Esophagus squamous epithelium (tissue), 5 donors: ENCODE measurements around the gene CFAP161. TPM values are rescaled to one million over a fixed set of nuclear protein-coding genes. Genes with fewer than 3 reads are reported as not detected.

Experiments
- DNase-seq: peaks from one replicate; lab custom pipeline; 2025; lab: John Stamatoyannopoulos, UW
- H3K27ac ChIP-seq, 4 donors: fragments of 200-600 bp; sonication (generic); one replicate each; pipeline ENCODE4 v1.5.1; 2016 to 2019; ENCODE audit warnings: mild to moderate bottlenecking in 1 of 4
- H3K27me3 ChIP-seq, 4 donors: fragments of 200-600 bp; sonication (generic); 1 replicate in 3 of 4; 2 replicates in 1 of 4; pipeline versions ENCODE4 v1.5.1 to v1.6.0; 2017 to 2021; ENCODE audit warnings: antibody characterized with exemption in 1 of 4
- H3K36me3 ChIP-seq, 3 donors: fragments of 200-600 bp; sonication (generic); one replicate each; pipeline ENCODE4 v1.5.1; 2016 to 2019
- H3K4me1 ChIP-seq, 3 donors: fragments of 200-600 bp; sonication (generic); one replicate each; pipeline ENCODE4 v1.5.1; 2017 to 2019
- H3K4me3 ChIP-seq, 4 donors: fragments of 200-600 bp; sonication (generic); 1 replicate in 3 of 4; 2 replicates in 1 of 4; pipeline ENCODE4 v1.5.1; 2016 to 2019; ENCODE audit warnings: mild to moderate bottlenecking in 2 of 4, moderate library complexity in 1 of 4
- H3K9me3 ChIP-seq, 3 donors: fragments of 200-600 bp; sonication (generic); one replicate each; pipeline ENCODE4 v1.5.1; 2016 to 2019
- POLR2A ChIP-seq, 4 donors: fragments of 450-650 bp; IDR thresholded peaks; one replicate each; pipeline ENCODE4 v1.6.1; 2017; ENCODE audit warnings: antibody characterized with exemption in 4 of 4, mild to moderate bottlenecking in 4 of 4, moderate library complexity in 3 of 4
- WGBS, 2 donors: methylation state at CpG; one replicate each; pipeline ENCODE4 v1.1.5; 2018; 5-methylcytosine and 5-hydroxymethylcytosine counted together
- intact Hi-C: fragments of 100-400 bp; cut with DNase I; formaldehyde crosslinking; loops from one replicate; pipeline ENCODE4 v1.15.0; 2022
- total RNA-seq, 4 donors: library from RNA; depleted of rRNA; stranded (reverse); fragments of >200 nt; gene quantifications; one replicate each; pipeline ENCODE4 v1.1.0, GENCODE V29; 2016
- TF ChIP-seq, protein P1 (sequence below), 6 experiments: fragments of 450-650 bp in 4 of 6; fragments of 200-600 bp in 2 of 6; sonication (generic) in 2 of 6; IDR thresholded peaks; one replicate each; pipeline ENCODE4 v1.5.1; 2016 to 2019; ENCODE audit warnings: antibody characterized with exemption in 6 of 6, mild to moderate bottlenecking in 4 of 6, moderate library complexity in 4 of 6
- donor health status: DM: yes; HTN: yes; CAD: no.

Gene CFAP161
- total RNA-seq, 4 donors from 2014 or later: 0.38 to 0.88 TPM; not detected in 2

DNA sequence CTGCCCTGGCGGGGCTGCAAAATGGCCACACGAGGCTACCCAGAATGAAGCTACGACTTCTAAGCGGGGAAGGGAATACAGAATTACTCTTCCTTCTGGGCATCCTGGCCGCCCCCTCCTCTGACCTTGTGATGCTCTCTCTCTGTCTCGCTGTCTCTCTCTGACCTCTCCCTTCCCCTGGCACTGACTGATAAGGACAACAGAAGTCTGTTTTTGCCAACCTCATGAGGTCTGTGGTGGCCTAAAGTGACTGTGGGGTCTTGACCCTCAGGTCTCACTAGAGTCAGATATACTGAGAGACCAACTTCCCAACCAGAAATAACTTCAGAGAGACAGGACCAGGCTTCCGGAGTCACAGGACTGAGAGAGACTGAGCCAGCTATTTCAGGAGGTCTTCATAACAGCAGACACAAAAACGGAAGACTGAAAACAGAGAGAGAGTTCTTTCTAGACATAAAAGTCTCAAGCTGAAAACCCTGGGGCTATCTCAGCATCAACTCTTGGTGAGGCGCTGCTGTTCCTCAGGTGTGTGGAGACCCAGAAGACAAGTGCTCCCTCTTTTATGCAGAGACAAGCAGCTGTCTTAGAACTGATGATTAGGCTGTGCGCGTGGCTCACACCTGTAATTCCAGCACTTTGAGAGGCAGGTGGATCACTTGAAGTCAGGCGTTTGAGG is 38.2 kb upstream of the CFAP161 start:
- no peak for TF ChIP-seq POLR2A (IDR thresholded peaks at IDR 0.05)
- TF ChIP-seq, protein P1, sequence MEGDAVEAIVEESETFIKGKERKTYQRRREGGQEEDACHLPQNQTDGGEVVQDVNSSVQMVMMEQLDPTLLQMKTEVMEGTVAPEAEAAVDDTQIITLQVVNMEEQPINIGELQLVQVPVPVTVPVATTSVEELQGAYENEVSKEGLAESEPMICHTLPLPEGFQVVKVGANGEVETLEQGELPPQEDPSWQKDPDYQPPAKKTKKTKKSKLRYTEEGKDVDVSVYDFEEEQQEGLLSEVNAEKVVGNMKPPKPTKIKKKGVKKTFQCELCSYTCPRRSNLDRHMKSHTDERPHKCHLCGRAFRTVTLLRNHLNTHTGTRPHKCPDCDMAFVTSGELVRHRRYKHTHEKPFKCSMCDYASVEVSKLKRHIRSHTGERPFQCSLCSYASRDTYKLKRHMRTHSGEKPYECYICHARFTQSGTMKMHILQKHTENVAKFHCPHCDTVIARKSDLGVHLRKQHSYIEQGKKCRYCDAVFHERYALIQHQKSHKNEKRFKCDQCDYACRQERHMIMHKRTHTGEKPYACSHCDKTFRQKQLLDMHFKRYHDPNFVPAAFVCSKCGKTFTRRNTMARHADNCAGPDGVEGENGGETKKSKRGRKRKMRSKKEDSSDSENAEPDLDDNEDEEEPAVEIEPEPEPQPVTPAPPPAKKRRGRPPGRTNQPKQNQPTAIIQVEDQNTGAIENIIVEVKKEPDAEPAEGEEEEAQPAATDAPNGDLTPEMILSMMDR (IDR thresholded peaks at IDR 0.05): no peak
- DNase-seq: no peak
- no peaks in the 10 kb centered on the region for H3K36me3 ChIP-seq
- H3K27me3 ChIP-seq: peaks cover 0 to 59% (median 0%) of the 10 kb centered on the region in 4 donors
- no peak overlapping the region for H3K27ac ChIP-seq
- no peaks in the 10 kb centered on the region for H3K9me3 ChIP-seq
- no peak overlapping the region for H3K4me3 ChIP-seq
- intact Hi-C loops: no loop called here
- 86 to 92% methylated on average over 9 to 11 of the region's 12 CpGs for WGBS, 2 donors
- H3K4me1 ChIP-seq: peaks cover 0 to 15% (median 6%) of the 10 kb centered on the region in 3 donors

DNA sequence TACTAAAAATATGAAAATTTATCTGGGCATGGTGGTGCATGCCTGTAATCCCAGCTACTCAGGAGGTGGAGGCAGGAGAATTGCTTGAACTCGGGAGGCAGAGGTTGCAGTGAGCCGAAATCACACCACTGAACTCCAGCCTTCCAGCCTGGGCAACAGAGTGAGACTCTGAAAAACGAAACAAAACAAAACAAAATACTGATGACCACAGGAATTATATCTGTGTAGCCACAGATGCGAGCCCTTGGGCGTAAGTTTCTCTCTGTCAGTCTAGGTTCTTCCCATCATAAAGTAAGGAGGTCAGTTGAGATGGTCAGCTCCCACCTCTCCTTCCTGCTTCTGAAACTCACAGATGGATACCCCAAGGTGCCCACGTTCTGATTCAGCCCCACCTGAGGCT is 37.7 kb upstream of the CFAP161 start:
- intact Hi-C loops: no loop called here
- Histone ChIP-seq H3K27ac (no peak overlapping the region), H3K4me3 (no peak overlapping the region), H3K4me1 (peaks cover 0 to 15% (median 6%) of the 10 kb centered on the region in 3 donors), H3K36me3 (no peaks in the 10 kb centered on the region), H3K27me3 (peaks cover 0 to 59% (median 0%) of the 10 kb centered on the region in 4 donors), H3K9me3 (no peaks in the 10 kb centered on the region)
- TF ChIP-seq POLR2A (IDR thresholded peaks at IDR 0.05): no peak
- TF ChIP-seq, protein P1 (IDR thresholded peaks at IDR 0.05): no peak
- WGBS, 2 donors: 81 to 83% methylated on average over 6 of the region's 6 CpGs
- no peak for DNase-seq

DNA sequence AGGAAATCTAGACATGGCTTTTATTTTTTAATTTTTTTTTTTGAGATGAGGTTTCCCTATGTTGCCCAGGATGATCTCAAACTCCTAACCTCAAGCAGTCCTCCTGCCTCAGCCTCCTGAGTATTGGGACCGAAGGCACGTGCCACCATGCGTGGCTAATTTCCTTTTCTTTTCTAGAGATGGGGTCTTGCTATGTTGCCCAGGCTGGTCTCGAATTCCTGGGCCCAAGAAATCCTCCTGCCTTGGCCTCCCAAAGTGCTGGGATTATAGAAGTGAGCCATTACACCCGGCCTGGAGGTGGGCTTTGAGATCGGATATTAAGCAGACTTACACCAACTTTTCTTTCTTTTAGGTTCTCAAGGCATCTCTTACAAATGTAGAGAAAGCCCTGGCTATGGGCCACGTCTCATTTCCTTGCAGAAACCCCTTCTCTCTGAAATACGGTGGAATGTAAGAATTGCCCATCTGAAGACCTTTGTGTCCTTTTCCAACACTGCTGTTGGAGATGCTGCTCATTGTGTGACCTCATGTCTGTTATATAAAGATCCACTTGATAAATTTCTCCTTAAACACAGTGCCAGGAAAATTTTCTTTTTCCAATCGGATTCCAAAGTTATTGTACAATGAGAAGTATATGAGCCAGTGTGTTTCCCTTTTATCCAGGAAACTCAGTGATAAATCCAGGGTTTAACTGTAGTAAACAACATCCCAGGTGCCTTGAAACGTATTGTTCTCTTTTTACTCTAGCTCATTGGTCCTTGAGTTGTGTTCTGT is 36.8 kb upstream of the CFAP161 start:
- Histone ChIP-seq H3K4me1 (peaks cover 0 to 9% (median 4%) of the 10 kb centered on the region in 3 donors), H3K9me3 (no peaks in the 10 kb centered on the region), H3K4me3 (no peak overlapping the region), H3K36me3 (no peaks in the 10 kb centered on the region), H3K27ac (peak overlapping the region in 1 of 4 donors; percentile 13), H3K27me3 (peaks cover 0 to 59% (median 0%) of the 10 kb centered on the region in 4 donors)
- TF ChIP-seq, protein P1 (IDR thresholded peaks at IDR 0.05): no peak
- no peak for TF ChIP-seq POLR2A (IDR thresholded peaks at IDR 0.05)
- WGBS, 2 donors: 68 to 76% methylated on average over 10 of the region's 10 CpGs
- intact Hi-C loops: no loop called here
- DNase-seq: no peak

DNA sequence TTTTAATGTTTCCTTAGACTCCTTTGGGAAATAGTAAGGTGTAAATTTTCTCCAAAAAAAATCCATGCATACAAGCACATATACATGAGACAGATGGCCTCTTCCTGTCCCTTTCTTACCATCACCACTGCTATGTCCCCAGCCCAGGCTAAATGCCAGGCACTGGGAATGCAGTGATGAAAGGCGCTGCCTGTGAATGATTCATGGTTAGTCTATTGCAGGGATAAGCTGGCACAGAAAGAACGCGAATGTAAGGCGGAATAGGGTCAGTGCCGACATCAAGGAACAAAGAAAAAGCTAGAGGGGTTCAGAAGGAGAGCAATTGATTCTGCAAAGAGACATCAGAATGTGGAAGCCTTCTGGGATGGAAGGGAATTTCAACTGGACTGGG is 36.2 kb upstream of the CFAP161 start:
- intact Hi-C loops: no loop called here
- Histone ChIP-seq H3K27me3 (peaks cover 0 to 59% (median 0%) of the 10 kb centered on the region in 4 donors), H3K4me3 (no peak overlapping the region), H3K9me3 (no peaks in the 10 kb centered on the region), H3K27ac (no peak overlapping the region), H3K4me1 (peaks cover 0 to 8% (median 0%) of the 10 kb centered on the region in 3 donors), H3K36me3 (no peaks in the 10 kb centered on the region)
- 37 to 39% methylated on average over 5 of the region's 5 CpGs for WGBS, 2 donors
- TF ChIP-seq POLR2A (IDR thresholded peaks at IDR 0.05): no peak
- TF ChIP-seq, protein P1 (IDR thresholded peaks at IDR 0.05): no peak
- no peak for DNase-seq

DNA sequence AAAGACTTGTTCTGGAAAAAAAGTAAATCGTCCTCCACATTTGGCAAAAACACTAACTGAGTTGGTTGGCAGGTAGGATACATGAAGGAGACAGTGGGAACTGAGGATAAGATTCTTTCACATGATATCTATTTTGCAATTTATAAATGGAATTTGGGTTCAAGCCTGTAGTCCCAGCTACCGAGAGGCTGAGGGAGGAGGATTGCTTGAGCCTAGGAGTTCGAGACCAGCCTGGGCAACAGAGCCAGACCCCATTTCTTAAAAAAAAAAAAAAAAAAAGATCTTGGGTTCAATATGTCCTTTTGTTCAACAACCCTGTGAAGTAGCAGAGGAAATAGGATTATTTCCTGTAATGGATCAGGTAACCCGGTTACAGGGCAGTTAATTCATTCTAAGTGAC is 35.7 kb upstream of the CFAP161 start:
- intact Hi-C loops: no loop called here
- Histone ChIP-seq H3K4me1 (peaks cover 0 to 8% (median 0%) of the 10 kb centered on the region in 3 donors), H3K27ac (peak overlapping the region in 1 of 4 donors; percentile 20), H3K27me3 (peaks cover 0 to 59% (median 0%) of the 10 kb centered on the region in 4 donors), H3K36me3 (no peaks in the 10 kb centered on the region), H3K4me3 (no peak overlapping the region), H3K9me3 (no peaks in the 10 kb centered on the region)
- 52 to 63% methylated on average over 4 of the region's 4 CpGs for WGBS, 2 donors
- TF ChIP-seq, protein P1 (IDR thresholded peaks at IDR 0.05): no peak
- TF ChIP-seq POLR2A (IDR thresholded peaks at IDR 0.05): no peak
- no peak for DNase-seq
